OCI-M1 (cell line): ENCODE data around the gene ADGRF1.

Experiments
- DNase-seq: peaks from one replicate; lab custom pipeline; 2025; lab: John Stamatoyannopoulos, UW

Gene ADGRF1

GRCh38 chr6:46979206-46979605 lies 62.9 kb downstream of the ADGRF1 start:
- DNase-seq = no peak

GRCh38 chr6:46974786-46975185 lies 67.3 kb downstream of the ADGRF1 start:
- no peak for DNase-seq

- no peak for DNase-seq
Measured at GRCh38 chr6:46973029-46973428, 69.1 kb downstream of the ADGRF1 start.

GRCh38 chr6:46972531-46972930 lies 69.6 kb downstream of the ADGRF1 start:
- DNase-seq = no peak

- no peak for DNase-seq
Measured at GRCh38 chr6:46969206-46969605, 72.9 kb downstream of the ADGRF1 start.

- no peak for DNase-seq
Measured at GRCh38 chr6:46967826-46968349, 74.2 kb downstream of the ADGRF1 start.

GRCh38 chr6:46964716-46965519 lies 77.2 kb downstream of the ADGRF1 start:
- no peak for DNase-seq

- DNase-seq = no peak
Measured at GRCh38 chr6:46963626-46964025, 78.5 kb downstream of the ADGRF1 start.

GRCh38 chr6:46963039-46963438 lies 79.1 kb downstream of the ADGRF1 start:
- no peak for DNase-seq

GRCh38 chr6:46961711-46962110 lies 80.4 kb downstream of the ADGRF1 start:
- DNase-seq = no peak

GRCh38 chr6:46961232-46961631 lies 80.9 kb downstream of the ADGRF1 start:
- DNase-seq = no peak

- no peak for DNase-seq
Measured at GRCh38 chr6:46959419-46959818, 82.7 kb downstream of the ADGRF1 start.

GRCh38 chr6:46956409-46956808 lies 85.7 kb downstream of the ADGRF1 start:
- DNase-seq = no peak

- DNase-seq = no peak
Measured at GRCh38 chr6:46954837-46955451, 87.2 kb downstream of the ADGRF1 start.

- no peak for DNase-seq
Measured at GRCh38 chr6:46953921-46954320, 88.2 kb downstream of the ADGRF1 start.

- no peak for DNase-seq
Measured at GRCh38 chr6:46949632-46950280, 92.4 kb downstream of the ADGRF1 start.

- DNase-seq = no peak
Measured at GRCh38 chr6:46948699-46949098, 93.4 kb downstream of the ADGRF1 start.
